Liver (tissue), 9 donors: ENCODE results near the gene DACH1. TPM values are rescaled to one million over a fixed set of nuclear protein-coding genes. Genes with fewer than 3 reads are reported as not detected.

Experiments
- DNase-seq: peaks from one replicate; pipeline ENCODE4 v3.0.0-alpha.2; 2017; ENCODE audit warnings: low spot score
- H3K27ac ChIP-seq, 2 donors: one replicate each; pipeline ENCODE4 v1.7.0; 2013; ENCODE audit warnings: inconsistent platforms in 2 of 2, low read length in 2 of 2, control low read depth in 1 of 2, low read depth in 1 of 2, mild to moderate bottlenecking in 1 of 2
- H3K27me3 ChIP-seq, 4 donors: one replicate each; pipeline versions ENCODE4 v1.6.1 to v1.7.0; 2013; ENCODE audit warnings: low read length in 3 of 4, inconsistent platforms in 1 of 4, mild to moderate bottlenecking in 1 of 4, moderate library complexity in 1 of 4; ENCODE audit not compliant: control insufficient read depth in 4 of 4, insufficient read depth in 4 of 4
- H3K36me3 ChIP-seq, 4 donors: one replicate each; pipeline versions ENCODE4 v1.6.1 to v1.7.0; 2013; ENCODE audit warnings: low read length in 3 of 4, mild to moderate bottlenecking in 3 of 4, low read depth in 1 of 4, moderate library complexity in 1 of 4; ENCODE audit not compliant: control insufficient read depth in 4 of 4, insufficient read depth in 3 of 4
- H3K4me1 ChIP-seq, 4 donors: one replicate each; pipeline versions ENCODE4 v1.6.1 to v1.7.0; 2013; ENCODE audit warnings: low read length in 3 of 4, mild to moderate bottlenecking in 3 of 4, moderate library complexity in 1 of 4; ENCODE audit not compliant: control insufficient read depth in 4 of 4, insufficient read depth in 4 of 4
- H3K4me3 ChIP-seq, 3 donors: one replicate each; pipeline versions ENCODE4 v1.6.1 to v1.7.0; 2013; ENCODE audit warnings: low read length in 3 of 3, control low read depth in 1 of 3, low read depth in 1 of 3, mild to moderate bottlenecking in 1 of 3
- H3K9ac ChIP-seq, 2 donors: one replicate each; pipeline ENCODE4 v1.7.0; 2013; ENCODE audit warnings: low read length in 2 of 2, mild to moderate bottlenecking in 2 of 2, moderate library complexity in 2 of 2, control low read depth in 1 of 2, low read depth in 1 of 2
- H3K9me3 ChIP-seq, 4 donors: one replicate each; pipeline versions ENCODE4 v1.6.1 to v1.7.0; 2013; ENCODE audit warnings: low read length in 3 of 4; ENCODE audit not compliant: control insufficient read depth in 4 of 4
- ATF3 ChIP-seq: IDR thresholded peaks from 2 replicates; pipeline ENCODE4 v1.6.1; 2016; ENCODE audit warnings: antibody characterized with exemption
- EGR1 ChIP-seq, 2 donors: IDR thresholded peaks; 2 replicates each; pipeline ENCODE4 v1.6.1; 2016 to 2018; ENCODE audit warnings: antibody characterized with exemption in 2 of 2, low read depth in 2 of 2
- FOXA1 ChIP-seq: IDR thresholded peaks from 2 replicates; pipeline ENCODE4 v1.6.1; 2016; ENCODE audit warnings: antibody characterized with exemption
- FOXA2 ChIP-seq: IDR thresholded peaks from 2 replicates; pipeline ENCODE4 v1.6.1; 2016; ENCODE audit warnings: antibody characterized with exemption
- GABPA ChIP-seq, 2 donors: IDR thresholded peaks in 1 of 2; conservative IDR thresholded peaks in 1 of 2; 2 replicates each; pipeline ENCODE4 v1.6.1; 2016; ENCODE audit warnings: antibody characterized with exemption in 2 of 2, mild to moderate bottlenecking in 1 of 2, moderate library complexity in 1 of 2
- HNF4G ChIP-seq: IDR thresholded peaks from 2 replicates; pipeline ENCODE4 v1.6.1; 2016; ENCODE audit warnings: antibody characterized with exemption
- JUND ChIP-seq, 2 donors: IDR thresholded peaks; 2 replicates each; pipeline ENCODE4 v1.6.1; 2016; ENCODE audit warnings: antibody characterized with exemption in 2 of 2
- NR2F2 ChIP-seq: IDR thresholded peaks from 2 replicates; pipeline ENCODE4 v1.6.1; 2016; ENCODE audit warnings: antibody characterized with exemption
- RAD21 ChIP-seq, 2 donors: IDR thresholded peaks; 2 replicates each; pipeline ENCODE4 v1.6.1; 2016; ENCODE audit warnings: antibody characterized with exemption in 2 of 2, mild to moderate bottlenecking in 2 of 2
- REST ChIP-seq: IDR thresholded peaks from 2 replicates; pipeline ENCODE4 v1.6.1; 2016; ENCODE audit warnings: antibody characterized with exemption, mild to moderate bottlenecking
- RXRA ChIP-seq, 2 donors: IDR thresholded peaks; 2 replicates each; pipeline ENCODE4 v1.6.1; 2017 to 2018; ENCODE audit warnings: antibody characterized with exemption in 2 of 2, mild to moderate bottlenecking in 1 of 2
- SP1 ChIP-seq: IDR thresholded peaks from 2 replicates; pipeline ENCODE4 v1.6.1; 2018; ENCODE audit warnings: antibody characterized with exemption, mild to moderate bottlenecking
- TAF1 ChIP-seq: conservative IDR thresholded peaks from 2 replicates; pipeline ENCODE4 v1.6.1; 2016; ENCODE audit warnings: antibody characterized with exemption, mild to moderate bottlenecking
- YY1 ChIP-seq: IDR thresholded peaks from 2 replicates; pipeline ENCODE4 v1.6.1; 2016; ENCODE audit warnings: antibody characterized with exemption, mild to moderate bottlenecking
- ZBTB33 ChIP-seq: IDR thresholded peaks from 2 replicates; pipeline ENCODE4 v1.6.1; 2016; ENCODE audit warnings: antibody characterized with exemption
- WGBS: extraction: QIAGEN DNeasy Blood & Tissue Kit; methylation state at CpG from one replicate; pipeline ENCODE4 v1.1.7; 2013; 5-methylcytosine and 5-hydroxymethylcytosine counted together
- polyA plus RNA-seq, 2 donors: library from polyadenylated mRNA; stranded (reverse) in 1 of 2; unstranded in 1 of 2; fragments of 200-250 nt in 1 of 2; fragments of >200 nt in 1 of 2; fragmentation: Nextera tagmentation in 1 of 2; extraction: Ambion mirVana in 1 of 2; gene quantifications; one replicate each; pipeline versions ENCODE4 v1.2.1 to v1.2.3, GENCODE V29; 2013 to 2015
- total RNA-seq, 2 donors: library from RNA; depleted of rRNA; stranded (reverse); fragments of >200 nt; gene quantifications; one replicate each; pipeline ENCODE4 v1.2.3, GENCODE V29; 2014
- TF ChIP-seq, protein P1 (sequence below): fragments of 150-350 bp; IDR thresholded peaks from 2 replicates; pipeline ENCODE4 v1.5.1; 2017; ENCODE audit warnings: improper control_type of control experiment, low read depth, low read length; ENCODE audit not compliant: missing input control
- TF ChIP-seq, protein P2 (sequence below): IDR thresholded peaks from 2 replicates; pipeline ENCODE4 v1.6.1; 2016; ENCODE audit warnings: antibody characterized with exemption
- donor health status: healthy.
- donor health status: healthy.
- donor health status: healthy.
- donor health status: healthy.
- donor health status: healthy.

DACH1 gene
- total and polyA plus RNA-seq, 4 donors = 0.28 to 1.9 (median 0.77) TPM

- no peak for TF ChIP-seq FOXA1
- no peak for TF ChIP-seq GABPA (IDR thresholded peaks at IDR 0.05 in 1 of 2, conservative IDR thresholded peaks at IDR 0.05 in 1 of 2)
- no peak for TF ChIP-seq HNF4G
These were observed 137.6 kb downstream of the DACH1 start (continued) for GRCh38 chr13:71729441-71729840.

GRCh38 chr13:71727662-71728061 is 139.3 kb downstream of the DACH1 start:
- 83% methylated on average over 1 of the region's 1 CpG for WGBS
- Histone ChIP-seq H3K9me3 (no peaks in the 10 kb centered on the region), H3K36me3 (no peaks in the 10 kb centered on the region), H3K9ac (no peak overlapping the region), H3K27me3 (no peaks in the 10 kb centered on the region), H3K4me1 (no peaks in the 10 kb centered on the region), H3K27ac (no peak overlapping the region), H3K4me3 (no peak overlapping the region)
- TF ChIP-seq FOXA2 = no peak
- TF ChIP-seq FOXA1 = no peak
- TF ChIP-seq JUND (IDR thresholded peaks at IDR 0.05) = no peak
- TF ChIP-seq GABPA (IDR thresholded peaks at IDR 0.05 in 1 of 2, conservative IDR thresholded peaks at IDR 0.05 in 1 of 2) = no peak
- TF ChIP-seq, protein P1, sequence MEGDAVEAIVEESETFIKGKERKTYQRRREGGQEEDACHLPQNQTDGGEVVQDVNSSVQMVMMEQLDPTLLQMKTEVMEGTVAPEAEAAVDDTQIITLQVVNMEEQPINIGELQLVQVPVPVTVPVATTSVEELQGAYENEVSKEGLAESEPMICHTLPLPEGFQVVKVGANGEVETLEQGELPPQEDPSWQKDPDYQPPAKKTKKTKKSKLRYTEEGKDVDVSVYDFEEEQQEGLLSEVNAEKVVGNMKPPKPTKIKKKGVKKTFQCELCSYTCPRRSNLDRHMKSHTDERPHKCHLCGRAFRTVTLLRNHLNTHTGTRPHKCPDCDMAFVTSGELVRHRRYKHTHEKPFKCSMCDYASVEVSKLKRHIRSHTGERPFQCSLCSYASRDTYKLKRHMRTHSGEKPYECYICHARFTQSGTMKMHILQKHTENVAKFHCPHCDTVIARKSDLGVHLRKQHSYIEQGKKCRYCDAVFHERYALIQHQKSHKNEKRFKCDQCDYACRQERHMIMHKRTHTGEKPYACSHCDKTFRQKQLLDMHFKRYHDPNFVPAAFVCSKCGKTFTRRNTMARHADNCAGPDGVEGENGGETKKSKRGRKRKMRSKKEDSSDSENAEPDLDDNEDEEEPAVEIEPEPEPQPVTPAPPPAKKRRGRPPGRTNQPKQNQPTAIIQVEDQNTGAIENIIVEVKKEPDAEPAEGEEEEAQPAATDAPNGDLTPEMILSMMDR = no peak
- no peak for TF ChIP-seq SP1
- TF ChIP-seq, protein P2, sequence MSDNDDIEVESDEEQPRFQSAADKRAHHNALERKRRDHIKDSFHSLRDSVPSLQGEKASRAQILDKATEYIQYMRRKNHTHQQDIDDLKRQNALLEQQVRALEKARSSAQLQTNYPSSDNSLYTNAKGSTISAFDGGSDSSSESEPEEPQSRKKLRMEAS = no peak
- TF ChIP-seq HNF4G = no peak
- no peak for TF ChIP-seq ZBTB33
- TF ChIP-seq TAF1 = no peak
- no peak for TF ChIP-seq RXRA (IDR thresholded peaks at IDR 0.05)
- TF ChIP-seq ATF3 = no peak
- no peak for TF ChIP-seq EGR1 (IDR thresholded peaks at IDR 0.05; ENCODE audit: low read depth in 2 of 2)
- DNase-seq = no peak

GRCh38 chr13:71727042-71727441 is 140.0 kb downstream of the DACH1 start:
- Histone ChIP-seq H3K9ac (no peak overlapping the region), H3K9me3 (no peaks in the 10 kb centered on the region), H3K36me3 (no peaks in the 10 kb centered on the region), H3K27me3 (no peaks in the 10 kb centered on the region), H3K4me1 (no peaks in the 10 kb centered on the region), H3K4me3 (no peak overlapping the region), H3K27ac (no peak overlapping the region)
- DNase-seq = no peak
- WGBS = 95% methylated on average over 2 of the region's 2 CpGs
- TF ChIP-seq YY1 = no peak
- no peak for TF ChIP-seq JUND (IDR thresholded peaks at IDR 0.05)
- no peak for TF ChIP-seq FOXA2
- TF ChIP-seq REST = no peak
- TF ChIP-seq ATF3 = no peak
- TF ChIP-seq ZBTB33 = no peak
- no peak for TF ChIP-seq NR2F2
- TF ChIP-seq TAF1 = no peak
- TF ChIP-seq, protein P2 = no peak
- TF ChIP-seq RXRA (IDR thresholded peaks at IDR 0.05) = no peak
- no peak for TF ChIP-seq RAD21 (IDR thresholded peaks at IDR 0.05)
- TF ChIP-seq GABPA (IDR thresholded peaks at IDR 0.05 in 1 of 2, conservative IDR thresholded peaks at IDR 0.05 in 1 of 2) = no peak
- TF ChIP-seq, protein P1 = no peak
